ENCODE data around the gene TGIF1. TPM values are rescaled to one million over a fixed set of nuclear protein-coding genes. Genes with fewer than 3 reads are reported as not detected.

TGIF1 gene
- total RNA-seq, 6 experiments from 2014 or later, result 11.3 to 41.4 (median 22.3) TPM

DNA sequence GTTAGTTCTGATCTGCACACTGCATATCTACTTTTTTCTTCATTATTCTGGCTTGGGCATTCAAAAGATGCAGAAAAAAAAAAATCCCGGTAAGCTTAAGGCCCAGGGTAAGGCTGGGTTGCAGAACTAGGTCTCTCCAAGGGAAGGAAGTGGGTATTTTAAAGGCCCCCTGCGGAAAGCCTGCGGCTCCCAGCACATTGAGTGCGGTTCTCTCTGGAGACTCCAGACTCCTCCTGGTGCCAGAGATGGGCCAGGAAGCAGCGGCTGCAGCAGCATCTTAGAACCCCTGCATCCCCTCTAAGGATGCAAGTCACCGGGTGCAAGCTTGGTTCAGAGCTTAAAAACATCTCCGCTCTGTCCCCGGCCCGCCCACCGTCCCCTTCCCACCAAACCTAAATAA is 49.5 kb downstream of the TGIF1 start:
- H3K36me3 ChIP-seq, result no peaks in the 10 kb centered on the region
- ATAC-seq, result peak; percentile 30 to 41 (median 38)
- peaks cover 0 to 4% (median 0%) of the 10 kb centered on the region in 4 donors for H3K4me1 ChIP-seq
- TF ChIP-seq POLR2A (IDR thresholded peaks at IDR 0.05), result no peak
- TF ChIP-seq, protein P1, sequence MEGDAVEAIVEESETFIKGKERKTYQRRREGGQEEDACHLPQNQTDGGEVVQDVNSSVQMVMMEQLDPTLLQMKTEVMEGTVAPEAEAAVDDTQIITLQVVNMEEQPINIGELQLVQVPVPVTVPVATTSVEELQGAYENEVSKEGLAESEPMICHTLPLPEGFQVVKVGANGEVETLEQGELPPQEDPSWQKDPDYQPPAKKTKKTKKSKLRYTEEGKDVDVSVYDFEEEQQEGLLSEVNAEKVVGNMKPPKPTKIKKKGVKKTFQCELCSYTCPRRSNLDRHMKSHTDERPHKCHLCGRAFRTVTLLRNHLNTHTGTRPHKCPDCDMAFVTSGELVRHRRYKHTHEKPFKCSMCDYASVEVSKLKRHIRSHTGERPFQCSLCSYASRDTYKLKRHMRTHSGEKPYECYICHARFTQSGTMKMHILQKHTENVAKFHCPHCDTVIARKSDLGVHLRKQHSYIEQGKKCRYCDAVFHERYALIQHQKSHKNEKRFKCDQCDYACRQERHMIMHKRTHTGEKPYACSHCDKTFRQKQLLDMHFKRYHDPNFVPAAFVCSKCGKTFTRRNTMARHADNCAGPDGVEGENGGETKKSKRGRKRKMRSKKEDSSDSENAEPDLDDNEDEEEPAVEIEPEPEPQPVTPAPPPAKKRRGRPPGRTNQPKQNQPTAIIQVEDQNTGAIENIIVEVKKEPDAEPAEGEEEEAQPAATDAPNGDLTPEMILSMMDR (IDR thresholded peaks at IDR 0.05), result no peak
- WGBS (ENCODE audit: insufficient coverage, low coverage, low lambda C conversion rate, missing lambda C conversion rate), result 19% methylated on average over 10 of the region's 10 CpGs
- no peaks in the 10 kb centered on the region for H3K27me3 ChIP-seq
- intact Hi-C loops (cut with DNase I), result no loop called here
- H3K27ac ChIP-seq, result no peak overlapping the region
- no peak for DNase-seq
- no peaks in the 10 kb centered on the region for H3K9me3 ChIP-seq
- peak overlapping the region; percentile 30 to 52 (median 38) for H3K4me3 ChIP-seq

DNA sequence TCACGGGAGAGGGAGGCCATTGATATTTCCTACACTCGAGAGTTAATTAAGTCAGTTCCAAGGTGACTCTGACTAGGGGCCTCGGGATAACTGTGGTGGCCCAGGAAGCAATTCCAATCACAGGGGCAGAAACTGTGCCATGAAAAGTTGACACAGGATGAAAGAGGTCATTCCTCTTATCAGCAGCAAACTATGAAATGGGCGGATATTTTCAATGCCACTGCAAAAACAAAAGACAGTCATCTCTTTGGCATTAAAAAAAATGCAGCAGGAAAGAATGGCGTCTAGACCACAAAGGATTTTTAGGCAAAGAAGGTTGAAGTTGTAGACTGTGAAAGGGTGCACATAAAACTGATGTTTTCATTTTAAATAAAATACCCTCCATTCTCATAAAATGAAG is 50.0 kb downstream of the TGIF1 start:
- no peaks in the 10 kb centered on the region for H3K36me3 ChIP-seq
- no peak for TF ChIP-seq POLR2A (IDR thresholded peaks at IDR 0.05)
- TF ChIP-seq, protein P1 (IDR thresholded peaks at IDR 0.05), result no peak
- DNase-seq (no peak), ATAC-seq (peak in 1 of 4 donors; percentile 42)
- no peaks in the 10 kb centered on the region for H3K9me3 ChIP-seq
- intact Hi-C loops (cut with DNase I), result no loop called here
- H3K4me3 ChIP-seq, result no peak overlapping the region
- H3K27ac ChIP-seq, result no peak overlapping the region
- 32% methylated on average over 5 of the region's 5 CpGs for WGBS (ENCODE audit: insufficient coverage, low coverage, low lambda C conversion rate, missing lambda C conversion rate)
- peaks cover 0 to 4% (median 0%) of the 10 kb centered on the region in 4 donors for H3K4me1 ChIP-seq
- H3K27me3 ChIP-seq, result no peaks in the 10 kb centered on the region

- no peak overlapping the region for H3K4me3 ChIP-seq
- intact Hi-C loops (cut with DNase I), result no loop called here
- WGBS (ENCODE audit: insufficient coverage, low coverage, low lambda C conversion rate, missing lambda C conversion rate), result 77% methylated on average over 4 of the region's 4 CpGs
- DNase-seq (no peak), ATAC-seq (no peak)
- no peaks in the 10 kb centered on the region for H3K9me3 ChIP-seq
- TF ChIP-seq, protein P1 (IDR thresholded peaks at IDR 0.05), result no peak
- TF ChIP-seq POLR2A (IDR thresholded peaks at IDR 0.05), result no peak
- peaks cover 0 to 4% (median 0%) of the 10 kb centered on the region in 4 donors for H3K4me1 ChIP-seq
- no peaks in the 10 kb centered on the region for H3K27me3 ChIP-seq
- H3K27ac ChIP-seq, result no peak overlapping the region
- H3K36me3 ChIP-seq, result no peaks in the 10 kb centered on the region
These were observed 52.7 kb downstream of the TGIF1 start for GRCh38 chr18:3502650-3503049.

GRCh38 chr18:3504637-3505036 is 54.7 kb downstream of the TGIF1 start:
- no peak for DNase-seq
- no peaks in the 10 kb centered on the region for H3K36me3 ChIP-seq
- H3K27me3 ChIP-seq, result no peaks in the 10 kb centered on the region
- 90% methylated on average over 5 of the region's 5 CpGs for WGBS (ENCODE audit: insufficient coverage, low coverage, low lambda C conversion rate, missing lambda C conversion rate)
- intact Hi-C loops (cut with DNase I), result no loop called here
- no peak overlapping the region for H3K27ac ChIP-seq
- ATAC-seq, result no peak
- no peak for TF ChIP-seq POLR2A (IDR thresholded peaks at IDR 0.05)
- TF ChIP-seq, protein P1 (IDR thresholded peaks at IDR 0.05), result no peak
- H3K4me1 ChIP-seq, result peaks cover 0 to under 1% (median 0%) of the 10 kb centered on the region in 4 donors
- no peak overlapping the region for H3K4me3 ChIP-seq
- no peaks in the 10 kb centered on the region for H3K9me3 ChIP-seq

All from right lobe of liver (tissue), 6 donors.